ENCODE measurements around the gene EXTL1.

DNA sequence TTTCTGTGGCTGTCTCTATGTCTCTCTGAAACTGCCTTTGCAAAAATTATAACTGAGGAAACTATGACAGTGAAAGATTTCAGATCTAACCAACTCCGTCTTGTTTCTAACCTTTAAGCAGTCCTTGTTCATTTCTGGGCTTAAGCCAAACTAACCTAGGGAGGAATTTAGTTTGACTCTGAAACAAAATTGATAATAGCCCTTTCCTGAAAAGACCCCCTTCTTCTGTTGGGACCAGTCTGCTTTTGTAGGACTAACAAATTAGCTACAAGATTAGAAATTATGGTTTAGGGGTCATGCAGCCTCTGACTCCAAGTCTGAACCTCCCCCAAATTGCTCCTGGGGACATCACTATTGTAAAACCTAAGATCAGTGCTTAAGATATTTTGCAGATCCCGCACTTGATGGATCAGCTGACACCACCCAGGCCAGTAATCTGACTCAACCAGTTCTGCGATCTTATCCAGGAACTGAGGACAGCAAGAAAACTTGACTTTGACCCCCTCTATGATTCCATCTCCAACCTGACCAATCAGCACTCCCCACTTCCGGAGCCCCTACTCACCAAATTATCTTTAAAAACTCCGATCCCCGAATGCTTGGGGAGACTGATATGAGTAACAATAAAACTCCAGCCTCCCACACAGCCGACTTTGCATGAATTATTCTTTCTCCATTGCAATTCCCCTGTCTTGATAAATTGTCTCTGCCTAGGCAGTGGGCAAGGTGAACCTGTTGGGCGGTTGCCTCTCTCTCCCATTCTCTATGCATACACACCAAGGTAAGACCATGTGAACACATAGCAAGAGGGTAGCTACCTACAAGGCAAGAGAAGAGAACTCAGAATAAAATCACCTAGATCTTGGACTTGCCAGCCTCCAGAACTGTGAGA is 57.0 kb downstream of the EXTL1 start:
- TF ChIP-seq, protein P1, sequence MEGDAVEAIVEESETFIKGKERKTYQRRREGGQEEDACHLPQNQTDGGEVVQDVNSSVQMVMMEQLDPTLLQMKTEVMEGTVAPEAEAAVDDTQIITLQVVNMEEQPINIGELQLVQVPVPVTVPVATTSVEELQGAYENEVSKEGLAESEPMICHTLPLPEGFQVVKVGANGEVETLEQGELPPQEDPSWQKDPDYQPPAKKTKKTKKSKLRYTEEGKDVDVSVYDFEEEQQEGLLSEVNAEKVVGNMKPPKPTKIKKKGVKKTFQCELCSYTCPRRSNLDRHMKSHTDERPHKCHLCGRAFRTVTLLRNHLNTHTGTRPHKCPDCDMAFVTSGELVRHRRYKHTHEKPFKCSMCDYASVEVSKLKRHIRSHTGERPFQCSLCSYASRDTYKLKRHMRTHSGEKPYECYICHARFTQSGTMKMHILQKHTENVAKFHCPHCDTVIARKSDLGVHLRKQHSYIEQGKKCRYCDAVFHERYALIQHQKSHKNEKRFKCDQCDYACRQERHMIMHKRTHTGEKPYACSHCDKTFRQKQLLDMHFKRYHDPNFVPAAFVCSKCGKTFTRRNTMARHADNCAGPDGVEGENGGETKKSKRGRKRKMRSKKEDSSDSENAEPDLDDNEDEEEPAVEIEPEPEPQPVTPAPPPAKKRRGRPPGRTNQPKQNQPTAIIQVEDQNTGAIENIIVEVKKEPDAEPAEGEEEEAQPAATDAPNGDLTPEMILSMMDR (IDR thresholded peaks at IDR 0.05; ENCODE audit: insufficient read depth, low read depth, low read length), result no peak
- TF ChIP-seq EZH2 (IDR thresholded peaks at IDR 0.05; ENCODE audit: insufficient read depth, low read length), result no peak
